MM.1S (cell line): ENCODE results near the gene KCNQ5.

Experiments used
- DNase-seq: peaks from one replicate; pipeline ENCODE4 v3.0.0-alpha.2; 2015
- H2AFZ ChIP-seq: fragments of 300-600 bp; sonication (generic); 2 replicates; pipeline ENCODE4 v1.6.0; 2016; ENCODE audit warnings: antibody characterized with exemption, low read length
- H3F3A ChIP-seq: fragments of 300-600 bp; sonication (generic); 2 replicates; pipeline ENCODE4 v1.6.1; 2016; ENCODE audit warnings: mild to moderate bottlenecking, antibody characterized with exemption, low read length, moderate library complexity, mixed read lengths; ENCODE audit not compliant: insufficient read depth
- H3K27ac ChIP-seq: fragments of 300-600 bp; sonication (generic); 2 replicates; pipeline ENCODE4 v1.5.1; 2016; ENCODE audit warnings: mild to moderate bottlenecking, low read length
- H3K27me3 ChIP-seq: fragments of 300-600 bp; sonication (generic); replicated peaks from 2 replicates; pipeline ENCODE4 v1.6.0; 2016; ENCODE audit warnings: low read length; ENCODE audit not compliant: insufficient read depth
- H3K36me3 ChIP-seq: fragments of 300-600 bp; sonication (generic); replicated peaks from 2 replicates; pipeline ENCODE4 v1.6.1; 2016; ENCODE audit warnings: mild to moderate bottlenecking, low read length, mixed read lengths; ENCODE audit not compliant: insufficient read depth
- H3K4me1 ChIP-seq: fragments of 300-600 bp; sonication (generic); 2 replicates; pipeline ENCODE4 v1.6.1; 2016; ENCODE audit warnings: low read length, mixed read lengths
- H3K4me2 ChIP-seq: fragments of 300-600 bp; sonication (generic); 2 replicates; pipeline ENCODE4 v1.6.0; 2016; ENCODE audit warnings: low read depth, low read length
- H3K4me3 ChIP-seq: fragments of 300-600 bp; sonication (generic); 2 replicates; pipeline ENCODE4 v1.5.1; 2016; ENCODE audit warnings: low read length, mixed read lengths
- H3K79me2 ChIP-seq: fragments of 300-600 bp; sonication (generic); 2 replicates; pipeline ENCODE4 v1.6.1; 2016; ENCODE audit warnings: mixed run types, low read length, mixed read lengths
- H3K9ac ChIP-seq: fragments of 300-600 bp; sonication (generic); 2 replicates; pipeline ENCODE4 v1.6.1; 2016; ENCODE audit warnings: low read length, mixed read lengths
- H3K9me2 ChIP-seq: fragments of 300-600 bp; sonication (generic); replicated peaks from 2 replicates; pipeline ENCODE4 v1.6.1; 2016; ENCODE audit warnings: mild to moderate bottlenecking, low read length, mixed read lengths; ENCODE audit not compliant: insufficient read depth
- H3K9me3 ChIP-seq: fragments of 300-600 bp; sonication (generic); replicated peaks from 2 replicates; pipeline ENCODE4 v1.6.1; 2016; ENCODE audit warnings: mild to moderate bottlenecking, low read length, mixed read lengths; ENCODE audit not compliant: insufficient read depth
- H4K20me1 ChIP-seq: fragments of 300-600 bp; sonication (generic); 2 replicates; pipeline ENCODE4 v1.6.1; 2016; ENCODE audit warnings: mild to moderate bottlenecking, low read length, moderate library complexity, mixed read lengths; ENCODE audit not compliant: insufficient read depth
- EZH2 ChIP-seq: fragments of 300-600 bp; sonication (generic); optimal IDR thresholded peaks from 2 replicates; pipeline ENCODE3; 2017; ENCODE audit warnings: low read depth, mild to moderate bottlenecking, antibody characterized with exemption, low read length, mixed read lengths
- EZH2phosphoT487 ChIP-seq: fragments of 300-600 bp; sonication (generic); IDR thresholded peaks from 2 replicates; pipeline ENCODE4 v1.6.1; 2018; ENCODE audit warnings: antibody characterized with exemption, low read length
- TF ChIP-seq, protein P1 (sequence below): fragments of 300-600 bp; sonication (generic); IDR thresholded peaks from 2 replicates; pipeline ENCODE4 v1.5.1; 2016; ENCODE audit warnings: antibody characterized with exemption, low read length, mixed read lengths

KCNQ5 gene

DNA sequence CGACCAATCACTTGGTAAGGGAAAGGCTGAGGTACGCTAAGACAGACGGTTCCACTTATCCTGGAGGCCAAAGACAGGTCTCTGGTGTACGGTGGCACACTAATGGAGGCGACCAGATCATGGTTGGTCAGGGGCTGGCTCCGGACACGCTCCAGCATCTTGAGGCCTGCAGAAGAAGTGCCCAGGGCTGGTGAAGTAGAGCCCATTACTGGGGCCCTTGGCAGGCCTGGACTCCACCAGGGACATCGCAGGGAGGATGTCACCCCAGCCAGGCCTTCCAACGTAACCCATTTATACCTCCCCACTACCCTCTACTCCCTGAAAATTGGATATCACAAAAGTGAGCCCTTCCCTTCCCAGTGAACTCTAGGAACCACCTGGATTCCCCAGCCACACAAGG, 587.3 kb downstream of the KCNQ5 start:
- H3K27me3 ChIP-seq: no peaks in the 10 kb centered on the region
- H4K20me1 ChIP-seq: no peaks in the 10 kb centered on the region
- no peaks in the 10 kb centered on the region for H3K4me1 ChIP-seq
- TF ChIP-seq EZH2phosphoT487 (no peak), EZH2 (no peak)
- TF ChIP-seq, protein P1, sequence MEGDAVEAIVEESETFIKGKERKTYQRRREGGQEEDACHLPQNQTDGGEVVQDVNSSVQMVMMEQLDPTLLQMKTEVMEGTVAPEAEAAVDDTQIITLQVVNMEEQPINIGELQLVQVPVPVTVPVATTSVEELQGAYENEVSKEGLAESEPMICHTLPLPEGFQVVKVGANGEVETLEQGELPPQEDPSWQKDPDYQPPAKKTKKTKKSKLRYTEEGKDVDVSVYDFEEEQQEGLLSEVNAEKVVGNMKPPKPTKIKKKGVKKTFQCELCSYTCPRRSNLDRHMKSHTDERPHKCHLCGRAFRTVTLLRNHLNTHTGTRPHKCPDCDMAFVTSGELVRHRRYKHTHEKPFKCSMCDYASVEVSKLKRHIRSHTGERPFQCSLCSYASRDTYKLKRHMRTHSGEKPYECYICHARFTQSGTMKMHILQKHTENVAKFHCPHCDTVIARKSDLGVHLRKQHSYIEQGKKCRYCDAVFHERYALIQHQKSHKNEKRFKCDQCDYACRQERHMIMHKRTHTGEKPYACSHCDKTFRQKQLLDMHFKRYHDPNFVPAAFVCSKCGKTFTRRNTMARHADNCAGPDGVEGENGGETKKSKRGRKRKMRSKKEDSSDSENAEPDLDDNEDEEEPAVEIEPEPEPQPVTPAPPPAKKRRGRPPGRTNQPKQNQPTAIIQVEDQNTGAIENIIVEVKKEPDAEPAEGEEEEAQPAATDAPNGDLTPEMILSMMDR: no peak
- H3K27ac ChIP-seq: no peak overlapping the region
- no peaks in the 10 kb centered on the region for H3F3A ChIP-seq
- no peak overlapping the region for H3K9ac ChIP-seq
- H3K9me3 ChIP-seq: no peaks in the 10 kb centered on the region
- H3K4me3 ChIP-seq: no peak overlapping the region
- no peak for DNase-seq
- H3K4me2 ChIP-seq: no peak overlapping the region
- H2AFZ ChIP-seq: no peak overlapping the region
- H3K9me2 ChIP-seq: no peaks in the 10 kb centered on the region
- H3K79me2 ChIP-seq: no peaks in the 10 kb centered on the region
- H3K36me3 ChIP-seq: no peaks in the 10 kb centered on the region

DNA sequence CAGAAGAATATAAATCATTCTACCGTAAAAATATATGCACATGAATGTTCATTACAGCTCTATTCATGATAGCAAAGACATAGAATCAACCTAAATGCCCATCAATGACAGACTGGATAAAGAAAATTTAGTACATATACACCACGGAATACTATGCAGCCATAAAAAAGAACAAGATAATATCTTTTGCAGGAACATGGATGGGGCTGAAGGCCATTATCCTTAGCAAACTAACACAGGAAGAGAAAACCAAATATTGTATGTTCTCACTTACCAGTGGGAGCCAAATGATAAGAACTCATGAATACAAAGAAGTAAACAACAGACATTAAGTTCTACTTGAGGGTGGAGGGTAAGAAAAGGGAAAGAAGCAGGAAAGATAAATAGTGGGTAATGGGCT, 595.0 kb downstream of the KCNQ5 start:
- Histone ChIP-seq H3K9ac (no peak overlapping the region), H2AFZ (no peak overlapping the region), H4K20me1 (no peaks in the 10 kb centered on the region), H3F3A (no peaks in the 10 kb centered on the region), H3K36me3 (no peaks in the 10 kb centered on the region), H3K27ac (no peak overlapping the region), H3K4me3 (no peak overlapping the region), H3K9me3 (no peaks in the 10 kb centered on the region), H3K27me3 (no peaks in the 10 kb centered on the region), H3K9me2 (no peaks in the 10 kb centered on the region), H3K4me1 (0 out of 2 replicates have a peak, but pooled peaks cover 5% of the 10 kb centered on the region), H3K79me2 (no peaks in the 10 kb centered on the region), H3K4me2 (no peak overlapping the region)
- no peak for TF ChIP-seq EZH2
- no peak for DNase-seq

- Histone ChIP-seq H3K4me1 (no peaks in the 10 kb centered on the region), H3K4me3 (no peak within 1 kb of the TSS), H3K4me2 (no peak within 1 kb of the TSS), H3F3A (no peaks in the 10 kb centered on the region), H2AFZ (no peak within 1 kb of the TSS), H3K9me3 (no peaks in the 10 kb centered on the region), H3K9ac (no peak within 1 kb of the TSS), H3K27me3 (no peaks in the 10 kb centered on the region), H4K20me1 (no peaks in the 10 kb centered on the region), H3K9me2 (no peaks in the 10 kb centered on the region), H3K36me3 (no peaks in the 10 kb centered on the region), H3K79me2 (no peaks in the 10 kb centered on the region), H3K27ac (no peak within 1 kb of the TSS)
- no peak for DNase-seq
- TF ChIP-seq EZH2phosphoT487 (no peak), EZH2 (no peak)
- TF ChIP-seq, protein P1: no peak
Observed at GRCh38 chr6:73225396-73225795, 603.5 kb downstream of the KCNQ5 start, which contains the start of gene KHDC1L. Gene KHDC1L (minus strand): TSS chr6:73225496. CDS start chr6:73225408, 88 bp downstream.

DNA sequence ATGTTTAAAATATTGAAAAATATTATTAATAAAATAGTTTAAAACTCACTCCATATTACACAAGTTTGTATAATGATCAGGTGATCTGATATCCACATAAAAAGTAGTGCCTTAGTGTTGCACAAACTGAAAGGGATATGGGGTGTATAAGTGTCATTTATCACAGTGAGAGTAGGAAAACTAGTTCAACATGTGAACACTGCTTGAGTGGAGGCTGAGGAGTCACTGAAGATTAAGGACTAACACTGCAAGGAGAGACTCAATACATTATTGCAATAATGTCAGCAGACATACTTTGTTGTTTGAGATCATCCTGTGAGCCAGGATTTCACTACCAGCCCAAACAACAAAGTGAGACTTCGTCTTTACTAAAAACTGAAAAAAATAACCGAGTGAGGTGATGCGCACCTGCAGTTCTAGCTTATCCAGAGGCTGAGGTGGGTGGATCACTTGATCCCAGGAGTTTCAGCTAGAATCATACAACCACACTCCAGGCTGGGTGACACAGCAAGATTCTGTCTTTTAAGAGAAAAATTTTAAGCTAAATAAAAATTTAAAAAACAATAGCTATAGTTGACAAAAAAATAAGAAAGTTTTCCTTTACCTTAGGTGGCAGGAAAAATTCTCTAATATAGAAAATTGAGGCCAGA, 605.9 kb downstream of the KCNQ5 start:
- no peak overlapping the region for H3K27ac ChIP-seq
- no peak overlapping the region for H3K9ac ChIP-seq
- H3K36me3 ChIP-seq: no peaks in the 10 kb centered on the region
- no peaks in the 10 kb centered on the region for H3K27me3 ChIP-seq
- H3K9me3 ChIP-seq: no peaks in the 10 kb centered on the region
- H3F3A ChIP-seq: peaks cover 8% of the 10 kb centered on the region
- peaks cover 9% of the 10 kb centered on the region for H3K4me1 ChIP-seq
- no peaks in the 10 kb centered on the region for H4K20me1 ChIP-seq
- no peaks in the 10 kb centered on the region for H3K9me2 ChIP-seq
- no peak for DNase-seq
- no peak overlapping the region for H2AFZ ChIP-seq
- no peak overlapping the region for H3K4me2 ChIP-seq
- TF ChIP-seq EZH2: no peak
- TF ChIP-seq EZH2phosphoT487: no peak
- H3K4me3 ChIP-seq: no peak overlapping the region
- no peaks in the 10 kb centered on the region for H3K79me2 ChIP-seq
